Mesenchymal stem cell (in vitro differentiated cells and primary cell): ENCODE results near the gene IAPP.
"Not testable (repeated sequence)": the region's sequence is repeated elsewhere in the genome, so short reads cannot be mapped to it uniquely, and the experiment has no call there.

ENCODE experiments used
- DNase-seq: peaks from one replicate; pipeline ENCODE4 v3.0.0-alpha.2; 2013
- H2AFZ ChIP-seq: one replicate; pipeline ENCODE4 v1.6.1; 2013; ENCODE audit warnings: low read depth, mild to moderate bottlenecking, control low read depth, inconsistent platforms, low read length, moderate library complexity
- H2AK5ac ChIP-seq: 2 replicates; pipeline ENCODE4 v1.6.1; 2013; ENCODE audit warnings: low read length, moderate library complexity, mild to moderate bottlenecking, inconsistent platforms; ENCODE audit not compliant: severe bottlenecking
- H2BK120ac ChIP-seq: one replicate; pipeline ENCODE4 v1.6.1; 2013; ENCODE audit warnings: low read depth, mild to moderate bottlenecking, inconsistent platforms, low read length, moderate library complexity
- H2BK12ac ChIP-seq, 2 experiments: one replicate each; pipeline ENCODE4 v1.6.1; 2013; ENCODE audit warnings: inconsistent platforms in 2 of 2, low read length in 2 of 2, mild to moderate bottlenecking in 2 of 2, moderate library complexity in 2 of 2, control low read depth in 1 of 2
- H2BK15ac ChIP-seq: one replicate; pipeline ENCODE4 v1.6.1; 2013; ENCODE audit warnings: mild to moderate bottlenecking, low read depth, inconsistent platforms; ENCODE audit not compliant: poor library complexity, severe bottlenecking
- H2BK5ac ChIP-seq: 2 replicates; pipeline ENCODE4 v1.6.1; 2013; ENCODE audit warnings: low read depth, mild to moderate bottlenecking, low read length, control low read depth, inconsistent platforms; ENCODE audit not compliant: poor library complexity, severe bottlenecking
- H3K14ac ChIP-seq, 2 experiments: one replicate each; pipeline ENCODE4 v1.6.1; 2013; ENCODE audit warnings: inconsistent platforms in 2 of 2, low read length in 2 of 2, control low read depth in 1 of 2, mild to moderate bottlenecking in 1 of 2, moderate library complexity in 1 of 2
- H3K18ac ChIP-seq, 2 experiments: one replicate each; pipeline ENCODE4 v1.6.1; 2013; ENCODE audit warnings: inconsistent platforms in 2 of 2, low read length in 2 of 2, control low read depth in 1 of 2, low read depth in 1 of 2, mild to moderate bottlenecking in 1 of 2
- H3K23ac ChIP-seq, 2 experiments: one replicate each; pipeline ENCODE4 v1.6.1; 2013; ENCODE audit warnings: inconsistent platforms in 2 of 2, low read length in 2 of 2, mild to moderate bottlenecking in 2 of 2, moderate library complexity in 2 of 2, control low read depth in 1 of 2
- H3K27ac ChIP-seq: 2 replicates; pipeline ENCODE4 v1.5.1; 2013; ENCODE audit warnings: mild to moderate bottlenecking, moderate library complexity, low read length, control low read depth, inconsistent platforms; ENCODE audit not compliant: poor library complexity, severe bottlenecking
- H3K27me3 ChIP-seq, 2 experiments: 2 replicates each; pipeline versions ENCODE4 v1.6.1 to v1.7.0; 2013; ENCODE audit warnings: low read length in 2 of 2, mild to moderate bottlenecking in 2 of 2, moderate library complexity in 2 of 2, control low read depth in 1 of 2, inconsistent platforms in 1 of 2; ENCODE audit not compliant: control insufficient read depth in 1 of 2, insufficient read depth in 1 of 2
- H3K36me3 ChIP-seq, 2 experiments: 2 replicates each; pipeline versions ENCODE4 v1.6.1 to v1.7.0; 2013; ENCODE audit warnings: low read length in 2 of 2, control low read depth in 1 of 2, inconsistent platforms in 1 of 2, low read depth in 1 of 2, mild to moderate bottlenecking in 1 of 2; ENCODE audit not compliant: insufficient read depth in 2 of 2, control insufficient read depth in 1 of 2
- H3K4ac ChIP-seq, 2 experiments: one replicate each; pipeline ENCODE4 v1.6.1; 2013; ENCODE audit warnings: inconsistent platforms in 2 of 2, low read length in 2 of 2, mild to moderate bottlenecking in 2 of 2, moderate library complexity in 2 of 2, control low read depth in 1 of 2, low read depth in 1 of 2
- H3K4me1 ChIP-seq: 2 replicates; pipeline ENCODE4 v1.6.1; 2013; ENCODE audit warnings: low read depth, low read length, control low read depth; ENCODE audit not compliant: control insufficient read depth, insufficient read depth
- H3K4me2 ChIP-seq: 2 replicates; pipeline ENCODE4 v1.6.1; 2013; ENCODE audit warnings: low read length, mild to moderate bottlenecking, inconsistent platforms; ENCODE audit not compliant: poor library complexity, severe bottlenecking
- H3K4me3 ChIP-seq, 2 experiments: 2 replicates each; pipeline versions ENCODE4 v1.5.1 to v1.7.0; 2013; ENCODE audit warnings: low read length in 2 of 2, mild to moderate bottlenecking in 2 of 2, control low read depth in 1 of 2, low read depth in 1 of 2; ENCODE audit not compliant: insufficient read depth in 1 of 2
- H3K79me1 ChIP-seq: replicated peaks from 2 replicates; pipeline ENCODE4 v1.6.1; 2013; ENCODE audit warnings: mild to moderate bottlenecking, control low read depth, low read length, inconsistent platforms; ENCODE audit not compliant: poor library complexity, severe bottlenecking
- H3K9ac ChIP-seq: 2 replicates; pipeline ENCODE4 v1.7.0; 2013; ENCODE audit warnings: mild to moderate bottlenecking, low read length, moderate library complexity
- H3K9me3 ChIP-seq: 2 replicates; pipeline ENCODE4 v1.7.0; 2013; ENCODE audit warnings: mild to moderate bottlenecking, low read length; ENCODE audit not compliant: control insufficient read depth
- H4K8ac ChIP-seq: one replicate; pipeline ENCODE4 v1.6.1; 2013; ENCODE audit warnings: inconsistent platforms, mild to moderate bottlenecking, low read length, moderate library complexity
- H4K91ac ChIP-seq: one replicate; pipeline ENCODE4 v1.6.1; 2013; ENCODE audit warnings: mild to moderate bottlenecking, low read length, inconsistent platforms
- WGBS: methylation state at CpG from one replicate; pipeline ENCODE4 v1.1.7; 2013; ENCODE audit warnings: mixed read lengths; 5-methylcytosine and 5-hydroxymethylcytosine counted together

Gene IAPP

GRCh38 chr12:21353948-21354347 lies 18.8 kb upstream of the IAPP start:
- Histone ChIP-seq H4K91ac (no peak overlapping the region), H3K9me3 (no peaks in the 10 kb centered on the region), H3K18ac (no peak overlapping the region), H3K4me3 (no peak overlapping the region), H4K8ac (no peak overlapping the region), H2BK120ac (no peak overlapping the region), H3K4me2 (no peak overlapping the region), H2AFZ (no peak overlapping the region), H3K27ac (no peak overlapping the region), H3K9ac (no peak overlapping the region), H2AK5ac (no peak overlapping the region), H2BK15ac (no peak overlapping the region), H3K27me3 (no peaks in the 10 kb centered on the region), H3K4me1 (no peaks in the 10 kb centered on the region), H2BK5ac (no peak overlapping the region), H3K14ac (no peak overlapping the region), H3K4ac (no peak overlapping the region), H2BK12ac (no peak overlapping the region), H3K23ac (no peak overlapping the region), H3K79me1 (no peaks in the 10 kb centered on the region), H3K36me3 (no peaks in the 10 kb centered on the region)
- DNase-seq = no peak
- WGBS = 85% methylated on average over 3 of the region's 4 CpGs

- no peaks in the 10 kb centered on the region for H3K79me1 ChIP-seq
- H3K4me3 ChIP-seq = no peak overlapping the region
- 90% methylated on average over 1 of the region's 1 CpG for WGBS
- H3K27ac ChIP-seq = no peak overlapping the region
- no peak overlapping the region for H2BK120ac ChIP-seq
- no peak overlapping the region for H3K4ac ChIP-seq
- H3K27me3 ChIP-seq = no peaks in the 10 kb centered on the region
- H3K23ac ChIP-seq = no peak overlapping the region
- H3K9me3 ChIP-seq = no peaks in the 10 kb centered on the region
- H4K91ac ChIP-seq = no peak overlapping the region
- H3K36me3 ChIP-seq = no peaks in the 10 kb centered on the region
- no peak overlapping the region for H2BK12ac ChIP-seq
- H2BK15ac ChIP-seq = no peak overlapping the region
- no peak overlapping the region for H3K4me2 ChIP-seq
- no peak overlapping the region for H4K8ac ChIP-seq
- H2AK5ac ChIP-seq = no peak overlapping the region
- H2AFZ ChIP-seq = no peak overlapping the region
- H3K18ac ChIP-seq = no peak overlapping the region
- DNase-seq = no peak
- no peak overlapping the region for H3K9ac ChIP-seq
- H3K14ac ChIP-seq = no peak overlapping the region
- no peak overlapping the region for H2BK5ac ChIP-seq
- no peaks in the 10 kb centered on the region for H3K4me1 ChIP-seq
Observed at GRCh38 chr12:21354641-21355040, 18.1 kb upstream of the IAPP start.

- not testable (repeated sequence) for H3K27me3 ChIP-seq, H2AK5ac ChIP-seq, H2BK5ac ChIP-seq, H3K4me3 ChIP-seq, H3K23ac ChIP-seq, H2BK12ac ChIP-seq, H2AFZ ChIP-seq, H2BK15ac ChIP-seq, H3K36me3 ChIP-seq, H4K91ac ChIP-seq, H3K4me1 ChIP-seq, H3K14ac ChIP-seq, H3K18ac ChIP-seq, H3K4ac ChIP-seq, H3K27ac ChIP-seq, H3K9ac ChIP-seq, H3K4me2 ChIP-seq, H3K9me3 ChIP-seq, H2BK120ac ChIP-seq, H4K8ac ChIP-seq, H3K79me1 ChIP-seq, DNase-seq
- 81% methylated on average over 10 of the region's 10 CpGs for WGBS
Observed at GRCh38 chr12:21360632-21361031, 12.1 kb upstream of the IAPP start.

- Histone ChIP-seq H2AFZ (no peak overlapping the region), H3K4ac (no peak overlapping the region), H3K18ac (no peak overlapping the region), H4K8ac (no peak overlapping the region), H2BK5ac (no peak overlapping the region), H4K91ac (no peak overlapping the region), H2BK12ac (no peak overlapping the region), H2AK5ac (no peak overlapping the region), H3K9ac (no peak overlapping the region), H3K9me3 (no peaks in the 10 kb centered on the region), H2BK120ac (no peak overlapping the region), H3K23ac (no peak overlapping the region), H3K4me2 (no peak overlapping the region), H3K79me1 (no peaks in the 10 kb centered on the region), H3K14ac (no peak overlapping the region), H2BK15ac (no peak overlapping the region), H3K4me1 (no peaks in the 10 kb centered on the region), H3K4me3 (no peak overlapping the region), H3K36me3 (no peaks in the 10 kb centered on the region), H3K27me3 (no peaks in the 10 kb centered on the region), H3K27ac (no peak overlapping the region)
- no peak for DNase-seq
- 80% methylated on average over 2 of the region's 4 CpGs for WGBS
Observed at GRCh38 chr12:21369141-21369980, 3.3 kb upstream of the IAPP start.
